A204.1 (cell line): ENCODE measurements around the gene PRXL2B.

ENCODE experiments used
- FAIRE-seq: peaks from 2 replicates; lab custom pipeline; 2012; peaks lifted over from hg19 to GRCh38; lab: Jason Lieb, UNC

Gene PRXL2B

DNA sequence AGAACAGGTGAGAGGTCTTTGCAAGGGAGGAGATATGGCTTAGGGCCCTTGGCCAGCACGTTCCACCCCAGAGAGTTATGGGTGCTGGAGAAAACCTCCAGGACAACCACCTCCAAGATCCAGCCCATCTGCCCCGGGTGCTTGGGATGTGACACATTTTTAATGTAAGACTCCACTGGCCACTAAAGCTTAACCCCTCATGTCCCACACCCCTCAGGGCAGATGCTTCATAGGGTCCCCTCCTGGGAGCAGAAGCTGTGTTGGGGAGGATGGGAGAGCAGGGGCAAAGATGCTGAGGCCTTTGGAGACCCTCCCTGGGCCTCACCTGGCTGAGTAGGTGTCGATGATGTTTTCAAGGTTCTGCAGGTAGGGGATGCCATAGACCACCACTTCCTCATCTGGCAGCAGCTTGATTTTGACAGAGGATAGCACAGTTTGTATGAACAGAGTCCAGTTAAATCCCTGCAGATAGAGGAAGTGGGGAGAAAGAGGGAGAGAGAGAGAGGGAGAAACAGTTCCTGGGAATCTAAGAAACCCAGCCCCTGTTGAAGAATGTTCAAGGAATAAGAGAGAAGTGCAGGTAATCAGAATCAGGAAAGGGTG lies 11.9 kb downstream of the PRXL2B start:
- no peak for FAIRE-seq

DNA sequence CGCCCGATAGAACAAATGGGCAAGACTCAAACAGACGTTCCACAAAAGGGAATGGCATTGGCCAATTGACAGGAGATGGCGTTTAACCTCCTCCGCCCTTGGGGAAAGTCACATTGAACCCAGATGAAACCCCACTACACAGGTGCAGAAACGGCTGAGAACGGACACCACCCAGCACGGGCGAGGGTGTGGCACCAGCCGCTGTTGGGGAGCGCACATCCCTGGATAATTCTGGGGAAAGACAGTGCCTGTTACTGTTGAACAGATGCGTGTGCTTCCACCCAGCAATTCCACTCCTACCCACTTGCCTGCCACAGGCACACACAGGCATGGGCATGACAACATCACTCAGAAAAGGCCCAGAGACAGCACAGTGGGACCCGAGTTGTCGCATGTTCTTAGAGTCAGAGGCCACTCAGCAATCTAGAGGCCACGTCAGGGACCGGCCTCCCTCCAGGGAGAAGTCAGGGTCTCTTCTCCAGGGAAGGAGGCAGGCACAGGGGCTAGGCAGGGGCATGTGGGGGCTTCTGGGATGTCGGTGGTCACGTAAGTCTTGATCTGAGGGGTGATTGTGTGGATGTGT lies 15.2 kb downstream of the PRXL2B start:
- FAIRE-seq = no peak

DNA sequence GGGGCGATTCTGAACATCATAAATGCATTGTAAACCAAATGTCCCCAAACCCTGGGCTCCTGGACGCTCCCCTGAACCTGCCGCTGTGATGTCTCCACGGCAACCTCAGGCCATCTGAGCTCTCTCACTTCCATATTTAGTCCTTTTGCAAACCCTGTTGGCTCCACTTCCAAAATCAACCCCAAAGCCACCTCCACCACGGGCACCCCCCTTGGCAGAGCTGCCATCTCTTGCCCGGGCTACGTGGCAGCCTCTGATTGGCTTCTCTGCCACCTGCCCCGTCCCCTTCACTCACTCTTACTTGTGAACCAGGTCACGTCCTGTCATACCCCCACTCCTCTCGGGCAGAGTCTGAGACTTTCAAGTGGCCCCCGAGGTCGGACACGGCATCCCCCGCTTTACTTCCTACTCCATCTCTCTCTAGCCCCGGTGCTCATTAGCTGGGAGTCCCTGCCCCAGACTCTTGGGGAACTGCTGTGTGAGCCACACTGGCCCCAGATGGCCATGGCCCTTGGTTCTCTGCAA lies 15.8 kb downstream of the PRXL2B start:
- no peak for FAIRE-seq

DNA sequence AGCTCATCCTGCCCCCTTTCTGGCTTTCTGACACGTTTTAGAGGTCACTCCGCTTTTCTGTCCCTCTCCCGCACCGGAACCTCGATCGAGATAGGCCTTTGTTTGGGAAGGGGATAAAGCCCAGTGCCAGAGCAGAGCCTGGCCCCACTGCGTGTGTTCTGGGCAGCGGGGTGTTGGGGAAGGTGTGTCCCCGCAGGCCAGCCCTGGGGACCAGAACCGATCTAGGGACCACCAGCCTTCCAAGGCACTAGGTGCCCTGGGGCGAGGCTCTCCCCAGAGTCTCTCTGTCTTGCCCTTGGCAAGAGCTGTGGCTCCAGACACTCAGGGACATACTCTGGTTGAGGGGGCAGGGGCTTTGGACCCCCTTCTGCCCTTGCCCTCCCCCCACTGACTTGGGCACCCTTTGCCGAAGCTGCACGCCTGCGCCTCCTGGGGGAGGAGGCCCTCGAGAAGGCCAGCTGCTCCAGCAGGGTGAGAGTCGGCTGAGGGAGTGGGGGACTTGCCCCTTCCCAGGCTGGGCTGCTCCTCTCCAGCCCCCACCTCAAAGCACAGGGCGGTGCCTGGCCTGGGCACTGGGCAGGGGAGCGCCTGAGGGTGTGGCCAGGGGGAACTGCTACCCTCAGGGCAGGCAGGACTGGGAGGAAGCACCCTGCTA lies 16.4 kb downstream of the PRXL2B start:
- FAIRE-seq = no peak

DNA sequence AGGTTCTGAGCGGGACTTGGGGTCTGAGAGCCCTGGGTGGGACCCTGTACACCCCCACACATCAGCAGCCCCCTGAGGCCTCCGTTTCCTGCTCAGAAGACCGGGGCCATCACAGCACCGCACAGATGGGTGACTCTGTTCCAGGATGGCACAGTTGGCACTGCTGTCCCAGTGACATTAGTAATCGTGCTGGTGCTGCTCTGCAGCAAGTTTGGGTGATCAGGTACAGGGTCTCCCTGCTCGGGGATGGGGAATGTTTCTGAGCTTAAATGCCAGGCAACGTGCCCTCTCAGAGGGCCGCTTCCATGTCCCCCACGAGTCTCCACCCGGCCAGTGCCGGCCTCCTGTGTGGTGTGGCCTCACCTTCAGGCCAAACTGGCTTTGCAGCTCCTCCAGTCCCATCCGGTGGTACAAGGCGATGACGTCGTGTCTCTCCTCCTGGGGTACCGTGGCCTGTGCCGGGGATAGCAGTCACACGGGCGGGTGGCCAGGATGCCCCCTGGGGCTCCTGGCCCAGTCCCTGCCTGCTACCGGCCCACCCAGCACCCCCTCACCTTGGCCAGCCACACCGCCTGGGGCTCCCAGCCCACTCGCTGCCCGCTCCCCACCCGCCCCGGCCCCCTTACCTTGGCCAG lies 17.1 kb downstream of the PRXL2B start:
- no peak for FAIRE-seq

DNA sequence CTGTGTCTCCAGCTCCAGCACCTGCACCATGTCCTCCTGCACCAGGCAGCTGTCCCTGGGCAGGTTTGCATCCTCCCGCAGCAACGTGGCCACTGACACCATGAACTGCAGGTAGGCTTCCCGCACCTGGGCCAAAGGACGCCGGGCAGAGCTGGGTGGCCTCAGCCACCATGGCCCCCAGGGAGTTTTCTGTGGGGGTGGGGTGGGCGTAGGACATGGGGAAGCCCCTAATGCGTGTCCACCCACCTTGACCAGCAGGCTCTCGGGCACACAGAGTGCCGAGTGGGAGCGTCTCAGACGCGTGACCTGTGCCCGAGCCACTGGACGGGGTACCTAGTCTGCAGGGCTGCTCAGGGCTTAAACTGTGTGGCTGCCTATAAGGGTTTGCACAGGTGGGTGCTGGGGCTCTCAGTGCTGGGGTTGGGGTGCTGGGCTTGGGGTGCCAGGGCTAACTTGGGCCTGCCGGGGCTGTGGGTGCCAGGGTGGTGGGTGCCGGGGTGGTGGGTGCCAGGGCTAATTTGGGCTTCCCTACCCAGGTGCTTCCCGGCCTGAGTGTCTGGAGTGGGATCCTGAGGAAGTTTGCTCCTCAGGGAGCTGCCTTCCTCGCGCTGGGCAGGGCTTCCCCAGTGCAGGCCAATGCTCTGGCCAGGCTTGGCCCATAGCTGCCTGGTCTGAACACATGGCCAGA lies 17.7 kb downstream of the PRXL2B start:
- no peak for FAIRE-seq

DNA sequence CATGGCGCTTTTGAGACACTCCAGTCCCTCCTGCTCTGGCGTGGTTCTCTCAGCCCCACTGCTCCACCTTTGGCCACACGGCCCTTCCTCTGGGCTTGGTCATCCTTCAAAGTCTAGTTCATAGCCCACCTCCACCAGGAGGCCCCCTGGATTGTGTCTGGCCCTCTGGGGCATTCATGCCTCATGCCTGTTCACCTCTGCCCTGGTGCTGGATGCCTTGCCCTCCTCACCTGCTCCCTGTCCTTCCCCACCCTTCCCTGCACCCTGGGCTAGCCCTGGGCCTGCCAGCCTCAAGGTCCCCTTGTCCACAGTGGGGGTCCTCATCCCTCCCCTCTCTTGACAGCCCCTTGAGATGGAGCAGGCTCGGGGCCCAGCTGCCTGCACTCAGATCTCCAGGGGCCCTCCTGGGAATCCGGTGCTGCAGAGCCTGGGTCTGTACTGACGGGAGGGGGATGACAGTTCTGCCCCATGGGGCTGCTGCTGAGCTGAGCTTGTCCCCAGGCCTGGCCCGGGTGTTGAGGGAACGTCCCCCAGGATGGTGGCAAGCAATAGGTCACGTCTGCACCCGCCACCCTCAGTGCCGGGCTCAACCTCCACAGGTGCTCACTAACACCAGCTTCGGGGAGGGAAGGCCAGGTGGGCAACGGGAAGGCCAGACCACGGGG lies 18.4 kb downstream of the PRXL2B start:
- no peak for FAIRE-seq

DNA sequence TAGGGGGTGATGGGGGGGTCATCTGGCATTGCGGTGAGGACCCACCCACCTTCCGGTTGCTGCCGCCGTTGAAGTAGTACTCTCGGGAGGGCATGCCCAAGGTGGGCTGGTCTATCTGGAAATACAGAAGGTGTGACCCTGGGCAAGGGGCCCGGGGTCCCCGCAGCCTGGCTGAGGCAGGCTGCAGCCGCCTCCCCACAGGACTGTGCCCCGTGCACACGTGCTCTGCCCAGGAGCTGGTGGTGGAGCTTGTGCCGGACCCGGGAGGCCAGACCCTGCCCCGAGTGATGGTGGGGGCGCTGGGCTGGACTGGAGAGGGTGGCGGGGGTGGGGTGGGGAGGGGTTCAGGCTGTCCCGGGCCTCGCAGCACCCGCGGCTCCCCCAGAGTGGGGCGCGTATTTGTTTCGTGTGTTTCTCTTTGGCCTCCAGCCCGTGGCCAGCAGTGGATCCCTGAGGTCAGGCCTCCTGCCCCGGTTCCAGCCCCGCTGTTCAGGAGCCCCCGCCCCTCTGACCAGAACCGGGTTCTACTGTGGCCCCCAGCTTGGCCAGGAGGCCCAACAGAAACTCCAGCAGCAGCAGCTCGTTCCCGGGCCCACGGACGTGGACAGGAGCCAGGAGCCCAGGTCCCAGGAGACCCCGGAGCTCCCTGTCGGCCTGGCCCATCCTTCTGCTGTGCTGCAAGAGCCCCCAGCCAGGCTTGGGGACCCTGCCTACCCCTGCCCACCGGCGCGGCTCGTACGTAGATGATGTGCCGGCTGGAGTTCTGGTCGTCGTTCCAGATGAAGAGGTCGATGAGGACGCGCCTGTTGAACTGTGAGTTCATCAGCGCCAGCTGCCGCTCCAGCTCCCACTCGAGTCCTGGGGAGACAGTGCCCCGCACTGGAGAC lies 19.2 kb downstream of the PRXL2B start:
- no peak for FAIRE-seq

DNA sequence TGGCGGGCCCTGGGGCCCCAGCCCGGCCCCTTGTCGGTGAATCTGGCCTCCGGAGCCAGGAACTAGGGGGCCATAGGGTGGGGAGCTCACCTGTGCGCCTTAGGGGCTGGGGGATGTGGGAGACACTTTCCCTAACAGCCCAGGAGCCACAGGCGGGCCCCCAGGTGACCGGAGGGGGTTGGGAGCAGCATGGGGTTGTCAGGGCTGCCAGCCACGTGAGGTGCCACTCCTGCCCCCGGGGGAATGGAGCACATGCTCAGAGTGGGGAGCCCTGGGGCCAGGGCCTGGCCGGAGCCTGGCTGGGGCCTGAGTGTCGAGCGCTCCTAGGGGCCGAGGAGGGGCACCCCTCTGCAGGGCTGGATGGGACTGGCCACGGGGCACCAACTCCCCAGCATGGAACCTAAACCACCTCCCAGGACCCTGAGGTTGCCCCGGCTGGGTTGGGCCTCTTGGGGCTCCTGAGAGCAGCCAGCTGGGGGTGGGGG lies 19.9 kb downstream of the PRXL2B start:
- FAIRE-seq = no peak

DNA sequence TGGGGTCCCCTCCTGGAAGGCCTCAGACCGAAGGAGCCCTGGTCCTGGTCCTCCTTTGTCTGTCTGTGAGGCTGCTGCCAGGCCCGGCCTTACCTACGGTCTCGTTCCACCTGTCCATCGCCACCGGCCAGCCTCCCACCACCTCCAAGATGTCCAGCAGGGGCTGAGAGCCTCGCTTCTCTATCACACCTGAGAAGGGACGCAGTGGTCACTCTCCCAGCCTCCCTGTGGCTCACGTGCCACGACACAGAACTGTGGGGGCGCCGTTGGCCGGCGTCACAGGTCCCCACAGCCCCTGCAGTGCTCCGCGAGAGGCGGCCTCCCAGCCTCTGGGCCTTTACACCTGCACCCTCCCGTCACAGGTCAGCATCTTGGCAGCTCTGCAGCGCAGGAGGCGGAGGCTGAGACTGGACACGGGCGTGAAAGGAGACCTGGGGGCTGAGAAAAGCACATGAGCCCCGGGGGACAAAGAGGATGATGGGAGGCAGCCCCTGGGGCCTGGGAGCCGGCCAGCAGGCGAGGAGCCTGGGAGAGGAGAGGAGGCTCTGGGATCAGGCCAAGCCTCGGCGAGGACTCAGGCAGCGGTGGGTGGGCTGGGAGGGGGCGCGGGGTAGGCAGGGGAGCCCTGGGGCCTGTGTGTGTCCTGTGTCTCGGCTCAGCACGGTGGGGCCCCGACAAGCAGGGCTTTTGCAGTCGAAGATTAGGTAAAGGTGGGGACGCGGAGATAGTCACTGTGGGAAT lies 20.5 kb downstream of the PRXL2B start:
- no peak for FAIRE-seq

DNA sequence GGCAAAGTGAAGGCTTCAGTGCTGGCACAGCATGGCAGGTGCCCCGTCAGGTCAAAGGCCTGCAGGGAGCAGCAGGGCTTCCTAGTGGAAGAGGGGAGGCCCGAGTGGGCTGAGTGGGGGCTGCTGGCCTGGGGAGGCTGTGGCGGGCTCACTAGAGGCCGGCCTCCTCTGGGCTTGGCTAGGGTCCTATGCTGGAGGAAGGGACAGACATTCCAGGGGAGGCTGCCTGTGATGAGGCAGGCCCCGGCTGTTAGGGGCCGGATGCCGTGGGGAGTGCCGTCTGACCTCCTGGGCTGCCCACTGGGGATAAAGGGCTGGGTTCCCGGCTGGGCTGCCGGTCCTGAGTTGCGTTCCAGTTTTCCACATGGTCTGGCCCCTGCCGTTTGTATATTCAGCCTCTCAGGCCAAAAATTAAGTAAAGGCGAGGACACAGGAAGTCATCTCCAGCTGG lies 21.1 kb downstream of the PRXL2B start:
- FAIRE-seq = no peak

DNA sequence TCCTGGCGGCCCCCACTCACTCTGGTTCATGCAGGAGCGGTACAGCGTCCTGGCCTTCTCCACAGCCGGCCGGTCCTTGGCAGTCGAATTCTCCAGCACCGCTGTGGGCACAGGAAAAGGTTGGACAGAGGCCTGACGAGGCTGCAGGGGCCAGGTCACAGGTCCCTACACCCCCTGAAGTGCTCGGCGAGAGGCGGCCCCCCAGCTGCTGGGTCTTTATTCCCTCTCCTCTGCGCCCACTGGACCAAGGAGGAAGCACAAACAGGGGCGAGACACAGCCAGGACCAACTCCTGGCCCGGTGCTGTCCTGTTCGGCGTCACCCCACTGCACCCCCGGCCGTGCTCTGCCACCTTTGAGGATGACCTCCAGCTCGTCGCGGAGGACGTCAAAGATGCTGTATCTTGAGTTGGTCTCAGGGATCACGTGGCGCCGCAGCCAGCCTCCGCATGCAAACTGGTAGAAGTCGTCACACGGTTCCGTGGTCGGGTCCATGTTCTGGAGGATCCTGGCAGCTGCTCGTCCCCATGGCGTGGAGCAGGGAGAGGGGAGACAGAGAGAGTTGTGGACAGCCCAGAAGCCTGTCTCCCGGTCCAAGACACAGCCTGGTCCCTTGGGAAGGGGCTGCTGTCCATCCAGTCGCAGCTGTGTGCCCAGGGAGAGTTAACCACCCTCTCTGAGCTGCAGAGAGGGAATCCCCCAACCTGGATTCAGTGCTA lies 22.9 kb downstream of the PRXL2B start:
- no peak for FAIRE-seq

DNA sequence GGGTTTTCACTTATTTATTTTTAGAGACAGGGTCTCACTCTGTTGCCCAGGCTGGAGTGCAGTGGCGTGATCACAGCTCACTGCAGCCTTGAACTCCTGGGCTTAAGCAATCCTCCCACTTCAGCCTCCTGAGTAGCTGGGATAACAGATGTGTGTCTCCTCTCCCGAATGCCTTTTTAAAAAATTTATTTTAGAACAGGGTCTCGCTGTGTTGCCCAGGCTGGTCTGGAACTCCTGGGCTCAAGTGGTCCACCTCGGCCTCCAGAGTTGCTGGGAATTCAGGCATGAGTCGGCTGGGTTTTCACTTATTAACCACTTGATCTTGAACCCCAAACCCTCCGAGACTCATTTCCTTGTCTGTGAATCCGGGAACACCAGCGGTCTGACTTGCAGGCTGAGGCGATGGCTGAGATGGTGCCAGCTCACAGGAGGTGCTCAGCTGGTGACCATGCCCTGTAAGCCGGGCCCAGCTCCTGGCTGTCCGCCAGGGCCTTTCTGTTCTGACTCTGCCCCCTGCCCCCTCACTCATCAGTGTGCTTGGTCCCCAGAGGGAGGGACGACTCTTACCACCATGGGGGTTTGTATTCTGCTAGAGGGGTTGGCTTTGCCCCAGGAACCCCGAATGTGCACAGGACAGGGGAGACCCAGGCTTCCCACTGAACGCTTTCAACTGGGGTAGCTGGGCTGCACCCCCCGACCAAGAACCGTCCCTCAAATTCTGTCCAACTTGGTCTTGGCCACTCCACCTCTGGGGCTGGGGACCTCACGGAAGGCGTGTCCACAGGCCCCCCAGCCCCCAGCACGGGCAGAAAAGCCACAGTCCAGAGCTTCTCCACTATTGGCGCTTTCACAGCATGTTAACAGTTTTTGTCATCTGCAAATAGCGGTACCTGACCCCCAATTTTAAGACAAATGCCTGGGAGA lies 23.7 kb downstream of the PRXL2B start:
- FAIRE-seq = no peak

DNA sequence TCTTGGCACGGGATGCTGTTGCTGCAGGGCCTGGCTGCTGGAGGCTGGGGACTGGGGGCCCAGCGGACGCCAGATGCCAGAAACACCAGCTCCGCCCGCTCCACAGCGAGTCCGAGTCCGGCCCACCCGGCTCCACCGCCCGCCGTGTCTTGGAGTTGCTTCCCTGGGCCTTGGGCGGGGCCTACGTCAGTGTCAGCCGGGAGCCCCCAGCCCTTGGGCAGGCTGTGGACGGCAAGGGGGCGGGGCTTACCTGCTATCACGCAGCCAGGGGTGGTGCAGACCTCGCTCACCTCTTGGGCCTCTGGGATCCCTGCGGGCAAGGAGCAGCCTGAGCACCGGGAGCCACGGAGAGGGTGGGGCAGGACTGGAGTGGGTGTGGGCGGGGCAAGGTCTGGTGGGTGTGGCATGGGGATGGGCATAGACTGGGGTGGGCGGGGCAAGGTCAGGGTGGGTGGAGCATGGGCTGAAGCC lies 24.5 kb downstream of the PRXL2B start:
- no peak for FAIRE-seq

DNA sequence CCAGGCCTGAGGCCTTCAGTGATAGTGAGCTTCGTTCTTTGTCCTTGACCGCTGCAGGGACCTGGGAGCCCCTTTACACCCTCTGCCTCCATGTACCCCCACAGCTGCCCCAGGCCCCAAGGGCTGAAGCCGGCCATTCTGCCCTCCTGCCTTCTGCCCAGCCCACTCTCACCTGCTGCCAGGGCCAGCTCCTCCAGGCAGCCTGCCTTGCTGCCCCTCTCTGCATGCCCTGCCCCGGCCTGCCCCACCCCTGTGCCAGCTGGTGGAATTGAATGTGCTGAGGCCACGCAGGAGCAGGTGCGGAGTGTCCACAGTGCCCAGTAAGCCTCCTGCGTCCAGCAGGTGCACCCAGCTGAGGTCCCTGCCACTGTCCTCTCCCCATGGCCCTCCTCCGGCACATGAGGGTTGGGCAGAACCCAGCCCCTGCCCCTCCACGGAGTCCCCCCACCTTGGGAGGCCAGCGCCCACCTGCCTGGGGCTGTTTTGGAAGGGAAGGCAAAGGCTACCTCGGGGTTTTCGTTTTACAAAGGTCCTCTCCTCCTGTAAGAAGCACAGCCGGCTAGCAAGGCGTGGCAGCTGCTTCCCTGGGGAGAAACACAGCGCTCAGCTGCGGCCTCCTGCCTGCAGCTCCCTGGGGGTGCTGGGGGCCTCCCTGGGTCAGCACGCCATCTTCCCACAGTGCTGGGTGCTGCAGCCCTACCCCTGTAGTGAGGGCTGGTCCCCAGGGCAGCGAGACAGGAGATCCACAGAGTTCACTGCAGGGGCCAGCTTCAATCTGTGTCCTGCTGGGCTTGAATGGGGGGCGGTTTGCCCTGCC lies 25.3 kb downstream of the PRXL2B start:
- FAIRE-seq = no peak

DNA sequence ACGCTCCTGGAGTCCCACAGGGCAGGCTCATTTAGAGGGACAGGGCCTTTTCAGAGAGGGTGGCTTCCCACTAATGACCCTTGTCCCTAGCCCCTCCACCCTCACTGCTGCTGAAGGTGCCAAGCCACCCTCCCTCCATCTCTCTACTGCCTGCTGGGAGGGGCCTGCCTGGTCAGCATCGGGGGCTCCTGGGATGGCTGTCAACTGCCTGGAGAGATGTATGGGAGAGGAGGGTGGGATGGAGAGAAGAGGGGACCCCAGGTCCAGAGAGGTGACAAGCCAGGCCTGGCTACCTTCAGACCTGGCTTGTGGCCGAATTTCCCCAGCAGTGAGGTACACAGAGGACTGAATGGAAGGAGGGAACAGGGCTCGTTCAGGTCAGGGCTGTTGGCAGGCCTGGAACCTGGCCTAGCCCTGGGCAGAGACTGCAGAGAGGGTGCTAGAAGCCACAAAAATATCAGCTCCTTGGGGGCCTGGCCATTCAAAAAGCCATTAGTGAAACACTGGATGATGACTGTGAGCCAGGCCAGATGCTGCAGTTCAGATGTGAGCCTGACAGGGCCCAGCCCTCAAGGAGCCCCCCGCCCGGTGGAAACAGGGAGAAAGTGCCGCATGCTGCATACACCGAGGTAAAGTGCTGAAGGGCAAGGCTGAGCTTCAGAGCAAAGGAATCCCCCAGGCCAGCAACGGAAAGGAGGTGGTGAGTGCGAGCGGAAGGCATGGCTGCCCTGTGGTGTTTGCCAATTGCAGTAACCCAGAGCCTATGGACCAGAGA lies 26.2 kb downstream of the PRXL2B start:
- no peak for FAIRE-seq

DNA sequence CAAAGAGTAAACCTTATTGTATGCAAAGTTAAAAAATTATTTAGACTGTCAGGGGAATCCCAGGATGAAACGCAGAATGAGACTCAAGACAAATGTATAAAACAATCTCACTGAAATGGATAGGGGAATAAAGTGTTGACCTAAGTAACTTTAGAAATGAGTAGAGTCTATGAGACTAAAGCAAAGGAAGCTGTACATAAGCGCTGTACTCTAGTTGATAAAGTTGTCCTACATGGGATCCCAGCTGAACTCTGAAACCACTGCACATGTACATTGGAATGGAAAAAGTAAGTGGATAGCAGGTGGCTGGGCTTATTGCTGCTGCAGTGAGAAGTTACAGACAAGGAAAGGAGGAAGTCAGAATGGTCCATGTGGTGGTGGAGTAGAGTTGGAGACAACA lies 27.6 kb downstream of the PRXL2B start:
- no peak for FAIRE-seq
